LNCAP (cell line): Measurements from ENCODE around the gene MTHFD1L.

ENCODE experiments used
- TF ChIP-seq, protein P1 (sequence below): fragments of 450-650 bp; IDR thresholded peaks from 2 replicates; pipeline ENCODE4 v1.5.1; 2017; ENCODE audit warnings: mild to moderate bottlenecking

The MTHFD1L gene

DNA sequence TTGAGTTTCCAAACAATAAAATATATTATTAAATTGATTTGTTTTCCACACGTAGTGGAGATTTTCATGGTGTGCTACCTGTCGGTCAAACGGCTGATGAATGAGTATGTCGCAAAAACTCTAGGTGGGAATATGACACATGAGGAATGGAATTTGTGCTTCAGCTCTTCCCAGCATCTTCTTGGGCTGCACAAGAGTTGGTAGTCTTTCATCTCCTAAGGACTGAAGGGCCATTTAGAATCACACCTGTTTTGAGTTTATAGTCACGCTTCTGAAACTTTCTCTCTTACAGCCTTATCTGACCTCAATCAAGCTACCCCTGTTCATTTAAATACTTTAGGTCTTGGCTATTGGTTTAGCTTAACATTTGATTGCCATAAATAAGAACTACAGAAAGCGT, 216.6 kb downstream of the MTHFD1L start:
- TF ChIP-seq, protein P1, sequence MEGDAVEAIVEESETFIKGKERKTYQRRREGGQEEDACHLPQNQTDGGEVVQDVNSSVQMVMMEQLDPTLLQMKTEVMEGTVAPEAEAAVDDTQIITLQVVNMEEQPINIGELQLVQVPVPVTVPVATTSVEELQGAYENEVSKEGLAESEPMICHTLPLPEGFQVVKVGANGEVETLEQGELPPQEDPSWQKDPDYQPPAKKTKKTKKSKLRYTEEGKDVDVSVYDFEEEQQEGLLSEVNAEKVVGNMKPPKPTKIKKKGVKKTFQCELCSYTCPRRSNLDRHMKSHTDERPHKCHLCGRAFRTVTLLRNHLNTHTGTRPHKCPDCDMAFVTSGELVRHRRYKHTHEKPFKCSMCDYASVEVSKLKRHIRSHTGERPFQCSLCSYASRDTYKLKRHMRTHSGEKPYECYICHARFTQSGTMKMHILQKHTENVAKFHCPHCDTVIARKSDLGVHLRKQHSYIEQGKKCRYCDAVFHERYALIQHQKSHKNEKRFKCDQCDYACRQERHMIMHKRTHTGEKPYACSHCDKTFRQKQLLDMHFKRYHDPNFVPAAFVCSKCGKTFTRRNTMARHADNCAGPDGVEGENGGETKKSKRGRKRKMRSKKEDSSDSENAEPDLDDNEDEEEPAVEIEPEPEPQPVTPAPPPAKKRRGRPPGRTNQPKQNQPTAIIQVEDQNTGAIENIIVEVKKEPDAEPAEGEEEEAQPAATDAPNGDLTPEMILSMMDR: no peak

DNA sequence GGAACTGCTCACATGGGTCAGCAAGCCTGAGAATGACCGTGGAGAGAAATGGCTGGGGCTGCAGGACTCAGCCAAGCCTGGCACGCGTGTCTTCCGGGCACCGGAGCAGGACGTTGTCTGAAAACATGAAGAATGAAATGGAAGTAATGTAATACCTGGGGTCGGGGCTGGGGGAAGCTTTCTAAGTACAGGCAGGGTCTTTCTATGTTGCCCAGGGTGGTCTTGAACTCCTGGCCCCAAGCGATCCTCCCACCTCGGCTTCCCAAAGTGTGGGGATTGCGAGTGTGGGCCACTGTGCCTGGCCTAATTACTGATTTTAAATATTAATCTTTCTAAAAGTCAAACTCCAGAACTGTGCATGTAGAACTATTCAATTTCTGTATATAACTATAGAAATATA, 218.8 kb downstream of the MTHFD1L start:
- TF ChIP-seq, protein P1: no peak

DNA sequence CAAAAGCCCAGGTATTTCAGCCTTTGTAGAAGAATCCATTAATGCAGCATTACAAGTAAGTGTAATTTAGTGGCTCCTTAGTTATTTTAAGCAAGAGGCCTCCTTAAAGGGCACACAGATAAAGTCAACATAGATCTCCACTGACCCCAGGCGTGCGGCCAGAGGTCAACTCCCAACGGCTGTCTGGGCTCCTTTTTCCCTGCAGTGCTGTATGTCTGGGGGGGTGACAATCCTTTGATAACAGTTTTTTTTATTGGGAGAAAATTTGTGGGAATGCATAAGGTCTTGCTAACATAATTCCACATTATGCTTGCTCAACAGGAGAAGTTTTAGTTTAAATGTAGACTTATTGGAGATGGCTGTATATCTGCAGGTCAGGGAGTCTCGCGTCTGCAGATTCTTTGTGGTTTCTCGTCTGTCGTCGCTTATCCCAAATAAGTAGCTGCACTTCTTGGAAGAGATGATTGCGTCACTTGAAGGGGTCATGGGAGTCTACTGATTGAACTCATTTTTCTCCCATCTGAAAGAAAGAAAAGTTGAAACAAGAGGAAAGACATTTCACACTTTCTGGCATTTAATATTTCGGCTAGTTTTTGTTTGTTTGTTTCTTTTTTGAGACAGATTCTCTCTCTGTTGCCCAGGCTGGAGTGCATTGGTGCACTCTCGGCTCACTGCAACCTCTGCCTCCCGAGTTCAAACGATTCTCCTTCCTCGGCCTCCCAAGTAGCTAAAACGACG, 222.5 kb downstream of the MTHFD1L start:
- TF ChIP-seq, protein P1: no peak

DNA sequence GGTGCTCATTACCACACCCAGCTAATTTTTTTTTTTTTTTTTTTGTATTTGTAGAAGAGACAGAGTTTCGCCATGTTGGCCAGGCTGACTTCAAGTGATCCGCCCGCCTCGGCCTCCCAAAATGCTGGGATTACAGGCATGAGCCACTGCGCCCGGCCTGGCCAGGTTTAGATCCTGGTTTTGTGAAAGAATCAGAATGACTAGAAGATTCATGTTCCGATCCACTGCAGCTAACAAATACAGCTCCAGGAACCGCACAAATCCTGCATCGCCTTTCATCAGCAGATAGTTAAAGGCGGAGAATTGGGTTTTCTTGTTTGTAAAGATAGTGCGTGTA, 223.1 kb downstream of the MTHFD1L start:
- TF ChIP-seq, protein P1: no peak

DNA sequence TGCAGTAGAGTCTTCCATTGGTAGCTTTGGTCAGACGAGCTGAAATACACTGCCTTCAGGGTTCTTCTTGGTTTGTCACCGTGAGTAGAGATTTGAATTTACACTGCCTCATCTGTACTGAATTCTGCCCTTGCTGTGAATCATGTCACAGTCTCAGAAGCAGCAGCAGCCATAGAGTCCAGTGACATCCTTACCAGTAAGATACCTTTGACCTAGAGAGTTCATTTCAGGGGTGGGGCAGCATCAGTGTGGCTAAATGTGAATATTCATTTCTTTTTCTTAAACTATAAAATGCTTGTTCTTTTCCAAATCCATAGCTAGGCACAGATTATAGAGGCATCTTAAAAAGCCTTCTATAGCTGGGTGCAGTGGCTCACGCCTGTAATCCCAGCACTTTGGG, 223.5 kb downstream of the MTHFD1L start:
- TF ChIP-seq, protein P1: no peak

DNA sequence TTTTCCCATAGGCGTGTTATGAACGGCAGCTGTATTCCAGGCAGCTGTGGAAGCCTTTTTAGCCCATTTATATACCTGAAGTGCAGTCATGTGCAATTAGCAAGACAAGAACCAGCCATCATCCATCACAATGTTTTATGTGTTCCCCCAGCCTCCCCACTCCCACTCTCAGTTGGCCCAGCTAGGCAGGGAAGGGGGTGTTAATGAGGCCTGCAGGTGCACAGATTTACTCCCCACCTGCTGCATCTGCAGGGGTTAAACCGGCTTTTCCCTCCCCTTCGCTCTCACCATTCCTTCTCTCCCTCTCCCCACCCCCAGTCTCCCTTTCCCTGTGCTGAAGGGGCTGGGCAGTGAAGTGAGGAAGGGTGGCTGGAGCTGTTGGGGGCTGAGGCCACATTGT, 224.5 kb downstream of the MTHFD1L start:
- TF ChIP-seq, protein P1: no peak

DNA sequence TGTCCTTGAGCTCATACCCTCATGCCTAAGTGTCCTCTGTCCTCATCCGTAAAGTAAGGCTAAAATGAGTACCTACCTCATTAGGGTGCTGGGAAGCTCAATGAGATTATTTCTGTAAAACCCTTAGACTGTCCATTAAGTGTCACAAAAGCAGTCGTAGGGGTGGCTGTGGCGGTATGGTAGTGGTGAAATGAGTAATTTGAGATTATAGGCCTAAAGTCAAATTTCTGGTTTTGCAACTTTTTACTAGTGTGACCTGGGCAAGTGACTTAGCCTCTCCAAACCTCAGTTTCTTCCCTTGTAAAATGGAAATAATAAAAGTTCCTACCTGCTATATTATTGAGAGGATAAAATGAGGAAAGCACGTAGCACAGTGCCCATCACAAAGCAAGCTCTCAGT, 226.1 kb downstream of the MTHFD1L start:
- TF ChIP-seq, protein P1: no peak

DNA sequence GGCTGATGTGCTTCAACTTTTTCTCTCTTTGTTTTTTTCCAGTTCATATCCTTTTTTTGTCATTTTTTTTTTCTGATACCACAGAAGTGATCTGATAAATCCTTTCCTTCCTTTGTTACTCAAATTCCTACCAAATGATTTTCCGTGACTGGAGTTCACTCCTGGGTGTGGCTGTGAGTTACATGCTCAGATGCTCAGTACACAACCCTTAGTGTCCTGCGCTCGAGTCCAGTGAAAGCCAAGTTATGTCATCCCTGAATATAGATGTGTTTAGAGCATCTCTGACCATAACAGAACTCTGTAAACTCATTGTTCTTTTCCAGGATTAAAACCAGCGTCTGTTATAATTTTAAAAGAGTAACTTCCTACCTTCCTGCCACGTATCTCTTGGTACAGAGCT, 227.1 kb downstream of the MTHFD1L start:
- TF ChIP-seq, protein P1: no peak
